Hepatocyte (in vitro differentiated cells): ENCODE data around the gene GATAD2A. TPM values are rescaled to one million over a fixed set of nuclear protein-coding genes. Genes with fewer than 3 reads are reported as not detected.

ENCODE experiments used
- DNase-seq: peaks from one replicate; pipeline ENCODE4 v3.0.0-alpha.2; 2016; ENCODE audit warnings: low spot score
- H2AFZ ChIP-seq: fragments of 200-600 bp; sonication (generic); 2 replicates; pipeline ENCODE4 v1.6.0; 2016; ENCODE audit warnings: antibody characterized with exemption, mild to moderate bottlenecking
- H3K27ac ChIP-seq: fragments of 200-600 bp; sonication (generic); 2 replicates; pipeline ENCODE4 v1.5.1; 2016; ENCODE audit warnings: mild to moderate bottlenecking
- H3K27me3 ChIP-seq: fragments of 200-600 bp; sonication (generic); 2 replicates; pipeline ENCODE4 v1.6.1; 2016
- H3K36me3 ChIP-seq: fragments of 200-600 bp; sonication (generic); replicated peaks from 2 replicates; pipeline ENCODE4 v1.5.1; 2016; ENCODE audit warnings: low read depth; ENCODE audit not compliant: insufficient read depth
- H3K4me1 ChIP-seq: fragments of 200-600 bp; sonication (generic); 2 replicates; pipeline ENCODE4 v1.5.1; 2016; ENCODE audit warnings: mild to moderate bottlenecking, moderate library complexity; ENCODE audit not compliant: insufficient read depth
- H3K4me2 ChIP-seq: fragments of 200-600 bp; sonication (generic); 2 replicates; pipeline ENCODE4 v1.6.0; 2016
- H3K4me3 ChIP-seq: fragments of 200-600 bp; sonication (generic); 2 replicates; pipeline ENCODE4 v1.5.1; 2016; ENCODE audit warnings: mild to moderate bottlenecking
- H3K79me2 ChIP-seq: fragments of 200-600 bp; sonication (generic); 2 replicates; pipeline ENCODE4 v1.6.0; 2017; ENCODE audit warnings: mild to moderate bottlenecking
- H3K9me2 ChIP-seq: fragments of 200-600 bp; sonication (generic); replicated peaks from 2 replicates; pipeline ENCODE4 v1.6.0; 2017; ENCODE audit warnings: mild to moderate bottlenecking; ENCODE audit not compliant: insufficient read depth
- H3K9me3 ChIP-seq: fragments of 200-600 bp; sonication (generic); 2 replicates; pipeline ENCODE4 v1.5.1; 2016; ENCODE audit warnings: low read depth, mild to moderate bottlenecking
- H4K20me1 ChIP-seq: fragments of 200-600 bp; sonication (generic); 2 replicates; pipeline ENCODE4 v1.6.0; 2016; ENCODE audit warnings: mild to moderate bottlenecking; ENCODE audit not compliant: insufficient read depth, poor library complexity, severe bottlenecking
- EZH2 ChIP-seq: fragments of 200-600 bp; sonication (generic); IDR thresholded peaks from 2 replicates; pipeline ENCODE4 v1.6.1; 2016; ENCODE audit warnings: antibody characterized with exemption, mild to moderate bottlenecking, borderline replicate concordance
- EZH2phosphoT487 ChIP-seq: fragments of 200-600 bp; sonication (generic); IDR thresholded peaks from one replicate; pipeline ENCODE4 v1.6.1; 2018; ENCODE audit warnings: antibody characterized with exemption, mild to moderate bottlenecking, low read depth, moderate library complexity; ENCODE audit not compliant: unreplicated experiment, severe bottlenecking
- WGBS: methylation state at CpG from one replicate; pipeline ENCODE4 v1.1.6; 2016; ENCODE audit warnings: low lambda C conversion rate; ENCODE audit errors: missing lambda C conversion rate; 5-methylcytosine and 5-hydroxymethylcytosine counted together
- polyA plus RNA-seq: library from polyadenylated mRNA; unstranded; fragments of >200 nt; fragmentation: Nextera tagmentation; extraction: Ambion mirVana; gene quantifications from 2 replicates; pipeline ENCODE4 v1.2.1, GENCODE V29; 2016
- total RNA-seq: library from RNA; depleted of rRNA; stranded (reverse); fragments of >200 nt; gene quantifications from 2 replicates; pipeline ENCODE4 v1.2.3, GENCODE V29; 2014
- TF ChIP-seq, protein P1 (sequence below): fragments of 200-600 bp; sonication (generic); IDR thresholded peaks from 2 replicates; pipeline ENCODE4 v1.5.1; 2016; ENCODE audit warnings: antibody characterized with exemption, mild to moderate bottlenecking; ENCODE audit not compliant: poor library complexity

Gene GATAD2A
- total and polyA plus RNA-seq, 2 experiments from 2014 or later: 35.3 to 35.7 TPM

DNA sequence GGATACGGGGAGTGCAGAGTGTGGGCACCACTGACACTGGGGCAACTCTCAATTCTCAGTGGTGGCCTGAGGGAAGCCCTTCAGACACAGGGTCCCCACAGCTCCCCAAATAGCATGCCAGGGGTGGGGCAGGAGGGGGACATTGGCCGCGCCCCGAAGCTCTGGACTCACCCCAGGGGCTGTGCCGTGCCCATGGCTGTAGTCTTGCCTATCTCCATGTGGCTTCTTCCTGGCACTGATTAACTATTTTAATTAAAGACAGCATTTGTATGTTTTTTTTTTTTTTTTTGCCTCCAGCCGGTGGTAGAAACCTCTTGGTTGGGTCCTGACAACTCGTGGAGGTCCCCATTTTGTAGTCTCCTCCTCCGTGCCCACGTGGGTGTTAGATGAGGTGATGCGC, 23.3 kb downstream of the GATAD2A start:
- Histone ChIP-seq H3K4me2 (no peak overlapping the region), H3K9me3 (no peaks in the 10 kb centered on the region), H4K20me1 (peaks cover 96% of the 10 kb centered on the region), H3K9me2 (no peaks in the 10 kb centered on the region), H3K4me3 (no peak overlapping the region), H2AFZ (no peak overlapping the region), H3K27ac (no peak overlapping the region), H3K4me1 (no peaks in the 10 kb centered on the region), H3K36me3 (no peaks in the 10 kb centered on the region), H3K27me3 (no peaks in the 10 kb centered on the region), H3K79me2 (peaks cover 100% of the 10 kb centered on the region)
- DNase-seq: no peak
- 96% methylated on average over 10 of the region's 10 CpGs for WGBS
- TF ChIP-seq, protein P1, sequence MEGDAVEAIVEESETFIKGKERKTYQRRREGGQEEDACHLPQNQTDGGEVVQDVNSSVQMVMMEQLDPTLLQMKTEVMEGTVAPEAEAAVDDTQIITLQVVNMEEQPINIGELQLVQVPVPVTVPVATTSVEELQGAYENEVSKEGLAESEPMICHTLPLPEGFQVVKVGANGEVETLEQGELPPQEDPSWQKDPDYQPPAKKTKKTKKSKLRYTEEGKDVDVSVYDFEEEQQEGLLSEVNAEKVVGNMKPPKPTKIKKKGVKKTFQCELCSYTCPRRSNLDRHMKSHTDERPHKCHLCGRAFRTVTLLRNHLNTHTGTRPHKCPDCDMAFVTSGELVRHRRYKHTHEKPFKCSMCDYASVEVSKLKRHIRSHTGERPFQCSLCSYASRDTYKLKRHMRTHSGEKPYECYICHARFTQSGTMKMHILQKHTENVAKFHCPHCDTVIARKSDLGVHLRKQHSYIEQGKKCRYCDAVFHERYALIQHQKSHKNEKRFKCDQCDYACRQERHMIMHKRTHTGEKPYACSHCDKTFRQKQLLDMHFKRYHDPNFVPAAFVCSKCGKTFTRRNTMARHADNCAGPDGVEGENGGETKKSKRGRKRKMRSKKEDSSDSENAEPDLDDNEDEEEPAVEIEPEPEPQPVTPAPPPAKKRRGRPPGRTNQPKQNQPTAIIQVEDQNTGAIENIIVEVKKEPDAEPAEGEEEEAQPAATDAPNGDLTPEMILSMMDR: no peak
- no peak for TF ChIP-seq EZH2
- no peak for TF ChIP-seq EZH2phosphoT487

DNA sequence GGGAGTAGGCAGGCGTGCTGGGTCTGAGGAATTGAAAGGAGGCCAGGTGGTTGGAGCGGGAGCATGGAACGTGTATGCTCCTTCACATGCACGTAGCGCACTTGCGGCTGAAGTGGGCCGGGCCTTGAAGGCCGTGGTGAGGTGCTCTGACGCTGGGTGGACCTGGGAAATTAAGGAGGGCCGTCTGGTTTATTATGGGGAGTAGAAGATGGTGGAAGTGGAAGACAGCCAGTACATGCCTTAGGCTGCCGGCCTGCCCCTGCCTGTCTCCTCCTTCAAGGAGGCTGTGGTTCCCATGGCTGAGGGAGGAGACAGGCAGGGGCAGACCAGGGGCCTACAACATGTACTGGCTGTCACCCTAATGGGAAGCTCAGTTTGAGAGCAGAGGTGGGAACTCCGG, 23.9 kb downstream of the GATAD2A start:
- Histone ChIP-seq H3K9me2 (no peaks in the 10 kb centered on the region), H3K27me3 (no peaks in the 10 kb centered on the region), H3K36me3 (no peaks in the 10 kb centered on the region), H3K27ac (no peak overlapping the region), H3K79me2 (peaks cover 100% of the 10 kb centered on the region), H2AFZ (no peak overlapping the region), H3K4me2 (no peak overlapping the region), H3K9me3 (no peaks in the 10 kb centered on the region), H3K4me1 (no peaks in the 10 kb centered on the region), H3K4me3 (no peak overlapping the region), H4K20me1 (peaks cover 96% of the 10 kb centered on the region)
- WGBS: 97% methylated on average over 12 of the region's 12 CpGs
- TF ChIP-seq EZH2: no peak
- TF ChIP-seq, protein P1: no peak
- no peak for TF ChIP-seq EZH2phosphoT487
- DNase-seq: no peak

DNA sequence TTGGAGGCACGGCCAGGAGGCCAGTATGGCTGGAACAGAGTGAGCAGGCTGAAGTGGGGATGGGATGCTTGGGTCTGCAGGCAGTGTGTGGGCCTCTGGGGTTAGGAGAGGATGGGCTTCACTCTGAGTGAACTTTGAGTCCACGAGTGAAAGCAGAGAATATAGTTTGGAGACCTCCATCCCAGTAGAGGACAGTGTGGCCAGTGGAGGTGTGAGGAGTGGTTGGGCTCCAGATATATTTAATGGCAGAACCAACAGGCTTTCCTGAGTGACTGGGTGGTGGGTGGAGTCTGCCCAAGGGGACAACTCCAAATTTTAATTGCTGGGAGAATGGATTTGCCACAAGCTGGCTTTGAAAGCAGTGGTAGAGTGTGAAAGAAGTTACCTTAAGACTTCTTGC, 27.3 kb downstream of the GATAD2A start:
- no peak for DNase-seq
- H2AFZ ChIP-seq: no peak overlapping the region
- 94% methylated on average over 2 of the region's 2 CpGs for WGBS
- no peak overlapping the region for H3K27ac ChIP-seq
- no peaks in the 10 kb centered on the region for H3K27me3 ChIP-seq
- no peaks in the 10 kb centered on the region for H3K9me2 ChIP-seq
- peaks cover 100% of the 10 kb centered on the region for H3K79me2 ChIP-seq
- H3K36me3 ChIP-seq: no peaks in the 10 kb centered on the region
- H3K9me3 ChIP-seq: no peaks in the 10 kb centered on the region
- no peaks in the 10 kb centered on the region for H3K4me1 ChIP-seq
- H3K4me3 ChIP-seq: no peak overlapping the region
- H3K4me2 ChIP-seq: no peak overlapping the region
- H4K20me1 ChIP-seq: peaks cover 91% of the 10 kb centered on the region
- no peak for TF ChIP-seq EZH2phosphoT487

DNA sequence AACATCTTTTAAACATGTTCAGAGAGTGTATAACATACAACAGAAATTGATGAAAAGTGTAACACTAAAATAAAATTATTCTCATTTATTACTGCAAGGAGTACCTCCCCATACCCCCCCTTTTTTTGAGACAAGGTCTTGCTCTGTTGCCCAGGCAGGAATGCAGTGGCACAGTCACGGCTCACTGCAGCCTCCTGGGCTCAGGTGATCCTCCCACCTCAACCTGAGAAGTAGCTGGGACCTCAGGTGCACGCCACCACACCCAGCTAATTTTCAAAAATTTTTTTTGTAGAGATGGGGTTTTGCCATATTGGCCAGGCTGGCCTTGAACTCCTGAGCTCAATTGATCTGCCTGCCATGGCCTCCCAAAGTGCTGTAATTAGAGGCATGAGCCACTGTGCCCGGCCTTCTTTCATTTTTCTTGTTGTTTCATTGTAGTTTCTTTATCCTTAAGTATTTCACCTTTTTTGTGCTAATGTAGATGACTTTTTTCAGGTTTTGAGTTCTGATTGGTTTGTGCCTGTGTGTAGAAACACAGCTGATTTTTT, 28.3 kb downstream of the GATAD2A start:
- Histone ChIP-seq H3K27me3 (no peaks in the 10 kb centered on the region), H3K36me3 (no peaks in the 10 kb centered on the region), H2AFZ (no peak overlapping the region), H3K4me1 (no peaks in the 10 kb centered on the region), H3K4me3 (no peak overlapping the region), H3K4me2 (no peak overlapping the region), H3K79me2 (peaks cover 100% of the 10 kb centered on the region), H4K20me1 (peaks cover 91% of the 10 kb centered on the region), H3K9me2 (no peaks in the 10 kb centered on the region), H3K27ac (no peak overlapping the region), H3K9me3 (no peaks in the 10 kb centered on the region)
- TF ChIP-seq, protein P1: no peak
- no peak for TF ChIP-seq EZH2phosphoT487
- no peak for TF ChIP-seq EZH2
- whole genome bisulfite sequencing: 94% methylated on average over 3 of the region's 3 CpGs
- DNase-seq: no peak
